Activated naive CD4-positive, alpha-beta T cell treated with anti-CD3 and anti-CD28 coated beads, Interleukin-2, amount 10 ng/mL, durations not matched to agents 7 days and 5 days (primary cell): ENCODE data around the gene MRPL43.

Source experiments
- CTCF ChIA-PET: fragments of 350-600 bp; sonication (Branson Sonifier 250); formaldehyde crosslinking; loops from one replicate; lab custom pipeline; 2021; ENCODE audit warnings: antibody characterized with exemption; lab: Charles Lee
- DNase-seq: peaks from one replicate; pipeline ENCODE4 v3.0.0-alpha.2; 2020
- H3K27ac Mint-ChIP-seq: one replicate; pipeline ENCODE4 v1.8.0; 2021; ENCODE audit warnings: mild to moderate bottlenecking, moderate library complexity, mixed read lengths
- H3K27me3 Mint-ChIP-seq: one replicate; pipeline ENCODE4 v1.8.0; 2021; ENCODE audit warnings: mild to moderate bottlenecking, mixed read lengths
- H3K36me3 Mint-ChIP-seq: one replicate; pipeline ENCODE4 v1.8.0; 2021; ENCODE audit warnings: mixed read lengths
- H3K4me1 Mint-ChIP-seq: one replicate; pipeline ENCODE4 v1.8.0; 2021; ENCODE audit warnings: mixed read lengths
- H3K4me3 Mint-ChIP-seq: one replicate; pipeline ENCODE4 v1.8.0; 2021; ENCODE audit warnings: mild to moderate bottlenecking, moderate library complexity, mixed read lengths
- H3K9me3 Mint-ChIP-seq: one replicate; pipeline ENCODE4 v1.8.0; 2021; ENCODE audit warnings: mixed read lengths

MRPL43 gene

GRCh38 chr10:101003639-101004206, 16.4 kb upstream of the MRPL43 start:
- no peaks in the 10 kb centered on the region for H3K9me3 Mint-ChIP-seq
- peaks cover 5% of the 10 kb centered on the region for H3K36me3 Mint-ChIP-seq
- CTCF ChIA-PET, result interaction anchor here (12.0 kb wide), 1 partner anchor 13 kb away, joined by 169 read pairs; no protein-coding TSS in a partner anchor
- peaks cover 9% of the 10 kb centered on the region for H3K4me1 Mint-ChIP-seq
- DNase-seq, result no peak
- H3K27ac Mint-ChIP-seq, result no peak overlapping the region
- peaks cover 8% of the 10 kb centered on the region for H3K27me3 Mint-ChIP-seq
- no peak overlapping the region for H3K4me3 Mint-ChIP-seq

GRCh38 chr10:101002456-101002855, 15.2 kb upstream of the MRPL43 start:
- Mint-ChIP-seq H3K27ac (no peak overlapping the region), H3K36me3 (peaks cover 5% of the 10 kb centered on the region), H3K9me3 (no peaks in the 10 kb centered on the region), H3K4me1 (peaks cover 17% of the 10 kb centered on the region), H3K4me3 (no peak overlapping the region), H3K27me3 (peaks cover 8% of the 10 kb centered on the region)
- no peak for DNase-seq
- CTCF ChIA-PET, result interaction anchor here (1.2 to 12.0 kb wide), 2 partner anchors 10 to 14 kb away, joined by 4 to 169 read pairs; no protein-coding TSS in a partner anchor

GRCh38 chr10:101001659-101002035, 14.3 kb upstream of the MRPL43 start:
- CTCF ChIA-PET, result interaction anchor here (12.0 kb wide), 1 partner anchor 15 kb away, joined by 169 read pairs; no protein-coding TSS in a partner anchor
- no peak for DNase-seq
- H3K27ac Mint-ChIP-seq, result no peak overlapping the region
- H3K36me3 Mint-ChIP-seq, result peaks cover 5% of the 10 kb centered on the region
- H3K4me3 Mint-ChIP-seq, result no peak overlapping the region
- peaks cover 8% of the 10 kb centered on the region for H3K27me3 Mint-ChIP-seq
- no peaks in the 10 kb centered on the region for H3K9me3 Mint-ChIP-seq
- H3K4me1 Mint-ChIP-seq, result peaks cover 20% of the 10 kb centered on the region

- peaks cover 5% of the 10 kb centered on the region for H3K36me3 Mint-ChIP-seq
- DNase-seq, result no peak
- CTCF ChIA-PET, result interaction anchor here (12.0 kb wide), 1 partner anchor 16 kb away, joined by 169 read pairs; no protein-coding TSS in a partner anchor
- peak overlapping the region; percentile 8 for H3K27ac Mint-ChIP-seq
- peak overlapping the region; percentile 64 for H3K4me3 Mint-ChIP-seq
- no peaks in the 10 kb centered on the region for H3K9me3 Mint-ChIP-seq
- peaks cover 26% of the 10 kb centered on the region for H3K4me1 Mint-ChIP-seq
- peaks cover 8% of the 10 kb centered on the region for H3K27me3 Mint-ChIP-seq
These were observed 13.8 kb upstream of the MRPL43 start for GRCh38 chr10:101000915-101001658.

GRCh38 chr10:101000127-101000914, 13.0 kb upstream of the MRPL43 start:
- no peaks in the 10 kb centered on the region for H3K9me3 Mint-ChIP-seq
- CTCF ChIA-PET, result interaction anchor here (1.9 to 12.0 kb wide), 2 partner anchors 12 to 17 kb away, joined by 6 to 169 read pairs; no protein-coding TSS in a partner anchor
- no peak for DNase-seq
- no peak overlapping the region for H3K27ac Mint-ChIP-seq
- H3K4me1 Mint-ChIP-seq, result peaks cover 27% of the 10 kb centered on the region
- H3K27me3 Mint-ChIP-seq, result peaks cover 8% of the 10 kb centered on the region
- H3K4me3 Mint-ChIP-seq, result peak overlapping the region; percentile 67
- peaks cover 5% of the 10 kb centered on the region for H3K36me3 Mint-ChIP-seq

- Mint-ChIP-seq H3K4me1 (peaks cover 29% of the 10 kb centered on the region), H3K27me3 (peaks cover 8% of the 10 kb centered on the region), H3K27ac (peak within 1 kb of the TSS; percentile 89), H3K36me3 (peaks cover 4% of the 10 kb centered on the region), H3K9me3 (no peaks in the 10 kb centered on the region), H3K4me3 (peak within 1 kb of the TSS; percentile 84)
- CTCF ChIA-PET, result interaction anchor here (1.0 to 12.0 kb wide), 3 partner anchors 12 to 35 kb away, joined by 3 to 169 read pairs (median 6); no protein-coding TSS in a partner anchor
- no peak for DNase-seq
These were observed 12.4 kb upstream of the MRPL43 start, which contains the start of gene LZTS2 for GRCh38 chr10:100999742-101000126. TSS of gene LZTS2 (plus strand) at chr10:100999808. CDS start at chr10:101002539, 2,731 bp downstream.

GRCh38 chr10:100998991-100999741, 11.9 kb upstream of the MRPL43 start:
- CTCF ChIA-PET, result interaction anchor here (1.0 to 12.0 kb wide), 5 partner anchors 12 to 36 kb away, joined by 3 to 169 read pairs (median 13); partner anchors contain the start of genes MRPL43, PDZD7, SFXN3 and TWNK
- peak overlapping the region; percentile 84 for H3K4me3 Mint-ChIP-seq
- H3K27ac Mint-ChIP-seq, result peak overlapping the region; percentile 89
- H3K36me3 Mint-ChIP-seq, result peaks cover 9% of the 10 kb centered on the region
- H3K27me3 Mint-ChIP-seq, result peaks cover 8% of the 10 kb centered on the region
- H3K9me3 Mint-ChIP-seq, result no peaks in the 10 kb centered on the region
- peak; percentile 82 for DNase-seq
- peaks cover 29% of the 10 kb centered on the region for H3K4me1 Mint-ChIP-seq

- peaks cover 29% of the 10 kb centered on the region for H3K4me1 Mint-ChIP-seq
- CTCF ChIA-PET, result interaction anchor here (0.6 to 12.0 kb wide), 19 partner anchors 11 to 488 kb away, joined by 3 to 169 read pairs (median 4); partner anchors contain the start of genes HIF1AN, MRPL43, PDZD7 and SEMA4G
- peaks cover 13% of the 10 kb centered on the region for H3K36me3 Mint-ChIP-seq
- no peaks in the 10 kb centered on the region for H3K9me3 Mint-ChIP-seq
- H3K4me3 Mint-ChIP-seq, result peak overlapping the region; percentile 84
- peak; percentile 74 for DNase-seq
- H3K27me3 Mint-ChIP-seq, result peaks cover 8% of the 10 kb centered on the region
- peak overlapping the region; percentile 89 for H3K27ac Mint-ChIP-seq
These were observed 11.1 kb upstream of the MRPL43 start for GRCh38 chr10:100998183-100998990.

GRCh38 chr10:100997360-100998182, 10.3 kb upstream of the MRPL43 start:
- CTCF ChIA-PET, result interaction anchor here (0.6 to 12.0 kb wide), 24 partner anchors 9 to 487 kb away, joined by 3 to 169 read pairs (median 4); partner anchors contain the start of genes HIF1AN, MRPL43, PDZD7 and SEMA4G
- Mint-ChIP-seq H3K27ac (peak overlapping the region; percentile 89), H3K36me3 (peaks cover 18% of the 10 kb centered on the region)

GRCh38 chr10:100996678-100997359, 9.5 kb upstream of the MRPL43 start:
- H3K27me3 Mint-ChIP-seq, result peaks cover 8% of the 10 kb centered on the region
- DNase-seq, result peak; percentile 68
- H3K27ac Mint-ChIP-seq, result peak overlapping the region; percentile 93
- H3K9me3 Mint-ChIP-seq, result no peaks in the 10 kb centered on the region
- CTCF ChIA-PET, result interaction anchor here (0.8 to 12.0 kb wide), 14 partner anchors 9 to 84 kb away, joined by 3 to 169 read pairs (median 4); partner anchors contain the start of genes MRPL43, PDZD7, SFXN3 and SLF2
- H3K4me1 Mint-ChIP-seq, result peaks cover 29% of the 10 kb centered on the region
- peak overlapping the region; percentile 84 for H3K4me3 Mint-ChIP-seq
- H3K36me3 Mint-ChIP-seq, result peaks cover 18% of the 10 kb centered on the region

More at GRCh38 chr10:100997360-100998182, 10.3 kb upstream of the MRPL43 start:
- H3K4me1 Mint-ChIP-seq, result peaks cover 29% of the 10 kb centered on the region
- no peaks in the 10 kb centered on the region for H3K9me3 Mint-ChIP-seq
- peak overlapping the region; percentile 84 for H3K4me3 Mint-ChIP-seq
- peak; percentile 84 for DNase-seq
- H3K27me3 Mint-ChIP-seq, result peaks cover 8% of the 10 kb centered on the region

GRCh38 chr10:100995181-100995580, 7.9 kb upstream of the MRPL43 start:
- Mint-ChIP-seq H3K4me3 (no peak overlapping the region), H3K9me3 (no peaks in the 10 kb centered on the region), H3K36me3 (peaks cover 28% of the 10 kb centered on the region), H3K27me3 (no peaks in the 10 kb centered on the region), H3K27ac (no peak overlapping the region), H3K4me1 (peaks cover 26% of the 10 kb centered on the region)
- CTCF ChIA-PET, result interaction anchor here (1.4 to 12.0 kb wide), 2 partner anchors 22 to 65 kb away, joined by 3 to 169 read pairs; no protein-coding TSS in a partner anchor
- no peak for DNase-seq
